HEK293T (cell line): ENCODE measurements around the gene NR3C2.

Experiments used
- CTCF ChIA-PET: fragments of 350-600 bp; formaldehyde crosslinking; extraction: SDS; loops from one replicate; lab custom pipeline; 2021; ENCODE audit warnings: antibody characterized with exemption, inconsistent platforms; lab: Yijun Ruan, JAX
- POLR2A ChIA-PET: fragments of 350-600 bp; formaldehyde crosslinking; extraction: SDS; loops from one replicate; lab custom pipeline; 2020; ENCODE audit warnings: antibody characterized with exemption, inconsistent platforms; lab: Yijun Ruan, JAX
- DNase-seq: peaks from one replicate; pipeline ENCODE4 v3.0.0; 2012; ENCODE audit warnings: mixed read lengths; ENCODE audit errors: extremely low spot score
- ARNT ChIP-seq: fragments of 450-650 bp; IDR thresholded peaks from 2 replicates; pipeline ENCODE4 v1.6.1; 2017; ENCODE audit warnings: mild to moderate bottlenecking
- BHLHE40 ChIP-seq: fragments of 450-650 bp; IDR thresholded peaks from 2 replicates; pipeline ENCODE4 v1.6.1; 2016; ENCODE audit warnings: mild to moderate bottlenecking, moderate library complexity, borderline replicate concordance
- CTBP1 ChIP-seq: fragments of 450-650 bp; IDR thresholded peaks from 2 replicates; pipeline ENCODE4 v1.6.1; 2016; ENCODE audit warnings: borderline replicate concordance
- ELF4 ChIP-seq: fragments of 450-650 bp; IDR thresholded peaks from 2 replicates; pipeline ENCODE4 v1.6.1; 2017; ENCODE audit warnings: antibody characterized with exemption
- FOXA1 ChIP-seq: fragments of 450-650 bp; IDR thresholded peaks from 2 replicates; pipeline ENCODE4 v1.6.1; 2016; ENCODE audit warnings: mild to moderate bottlenecking
- FOXK2 ChIP-seq: fragments of 450-650 bp; IDR thresholded peaks from 2 replicates; pipeline ENCODE4 v1.6.1; 2016; ENCODE audit warnings: mild to moderate bottlenecking
- FOXM1 ChIP-seq: fragments of 450-650 bp; IDR thresholded peaks from 2 replicates; pipeline ENCODE4 v1.6.1; 2017; ENCODE audit warnings: mild to moderate bottlenecking, borderline replicate concordance
- HDGF ChIP-seq: fragments of 450-650 bp; IDR thresholded peaks from 2 replicates; pipeline ENCODE4 v1.6.1; 2017; ENCODE audit warnings: antibody characterized with exemption, borderline replicate concordance
- L3MBTL2 ChIP-seq: fragments of 450-650 bp; conservative IDR thresholded peaks from 2 replicates; pipeline ENCODE4 v1.6.1; 2016; ENCODE audit warnings: mild to moderate bottlenecking
- LEF1 ChIP-seq: fragments of 450-650 bp; IDR thresholded peaks from 2 replicates; pipeline ENCODE4 v1.6.1; 2017; ENCODE audit warnings: mild to moderate bottlenecking, borderline replicate concordance
- NFRKB ChIP-seq: fragments of 450-650 bp; IDR thresholded peaks from 2 replicates; pipeline ENCODE4 v1.6.1; 2016; ENCODE audit warnings: mild to moderate bottlenecking, moderate library complexity
- SP1 ChIP-seq: fragments of 450-650 bp; IDR thresholded peaks from 2 replicates; pipeline ENCODE4 v1.6.1; 2017
- SUZ12 ChIP-seq: fragments of 450-650 bp; IDR thresholded peaks from 2 replicates; pipeline ENCODE4 v1.6.1; 2016; ENCODE audit warnings: mild to moderate bottlenecking
- TARDBP ChIP-seq: fragments of 450-650 bp; IDR thresholded peaks from 2 replicates; pipeline ENCODE4 v1.6.1; 2016
- ZNF384 ChIP-seq: fragments of 450-650 bp; IDR thresholded peaks from 2 replicates; pipeline ENCODE4 v1.6.1; 2016
- TF ChIP-seq, protein P1 (sequence below): fragments of 450-650 bp; IDR thresholded peaks from 2 replicates; pipeline ENCODE4 v1.6.1; 2016

Gene NR3C2

DNA sequence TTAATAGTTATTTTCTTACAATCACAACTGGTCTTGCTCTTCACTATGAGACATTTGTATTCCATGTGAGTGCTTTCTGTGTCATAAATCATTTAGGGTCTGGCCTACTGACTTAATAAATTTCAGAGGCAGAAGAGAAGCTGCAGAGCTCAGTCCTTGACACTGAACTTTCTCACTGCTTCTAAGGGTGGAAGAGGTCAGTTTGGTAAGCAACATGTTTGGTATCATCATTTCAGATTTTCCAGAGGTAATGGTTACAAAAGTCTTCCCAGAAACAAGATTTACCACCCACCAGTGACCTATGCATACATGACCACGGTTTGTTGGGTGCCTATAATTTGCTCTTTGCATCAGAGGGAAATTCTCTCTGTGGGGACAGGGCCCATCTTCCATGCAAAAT lies 148.6 kb downstream of the NR3C2 start:
- TF ChIP-seq FOXM1 = no peak
- no peak for TF ChIP-seq SUZ12
- TF ChIP-seq, protein P1, sequence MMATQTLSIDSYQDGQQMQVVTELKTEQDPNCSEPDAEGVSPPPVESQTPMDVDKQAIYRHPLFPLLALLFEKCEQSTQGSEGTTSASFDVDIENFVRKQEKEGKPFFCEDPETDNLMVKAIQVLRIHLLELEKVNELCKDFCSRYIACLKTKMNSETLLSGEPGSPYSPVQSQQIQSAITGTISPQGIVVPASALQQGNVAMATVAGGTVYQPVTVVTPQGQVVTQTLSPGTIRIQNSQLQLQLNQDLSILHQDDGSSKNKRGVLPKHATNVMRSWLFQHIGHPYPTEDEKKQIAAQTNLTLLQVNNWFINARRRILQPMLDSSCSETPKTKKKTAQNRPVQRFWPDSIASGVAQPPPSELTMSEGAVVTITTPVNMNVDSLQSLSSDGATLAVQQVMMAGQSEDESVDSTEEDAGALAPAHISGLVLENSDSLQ = peak; percentile 58
- TF ChIP-seq HDGF = no peak
- TF ChIP-seq FOXA1 = no peak
- no peak for TF ChIP-seq ZNF384
- POLR2A ChIA-PET = no interaction called here
- no peak for DNase-seq
- CTCF ChIA-PET = no interaction called here

DNA sequence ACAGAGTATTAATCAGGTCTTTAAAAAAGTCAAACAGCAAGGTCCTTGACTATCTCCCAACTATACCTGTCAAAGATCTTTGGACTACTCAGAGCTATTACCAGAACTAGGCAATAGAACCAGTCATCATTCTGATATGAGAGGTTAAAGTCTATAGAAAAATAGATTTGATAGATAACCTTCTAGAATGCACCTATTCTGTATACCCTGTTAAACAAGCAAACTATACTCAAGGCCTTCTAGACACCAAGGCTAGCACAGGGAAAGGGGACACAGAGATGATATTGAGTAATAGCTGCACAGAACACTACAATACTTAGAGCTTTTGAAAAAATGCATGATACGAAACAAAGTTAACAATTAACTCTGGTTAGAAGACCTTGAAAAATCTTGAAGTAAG lies 149.5 kb downstream of the NR3C2 start:
- TF ChIP-seq ZNF384 = no peak
- TF ChIP-seq SP1 = no peak
- no peak for TF ChIP-seq HDGF
- TF ChIP-seq SUZ12 = no peak
- no peak for TF ChIP-seq FOXM1
- no peak for TF ChIP-seq ARNT
- TF ChIP-seq FOXA1 = no peak
- TF ChIP-seq, protein P1 = no peak
- TF ChIP-seq ELF4 = no peak
- no peak for TF ChIP-seq TARDBP
- TF ChIP-seq BHLHE40 = no peak
- TF ChIP-seq CTBP1 = no peak
- TF ChIP-seq FOXK2 = no peak
- no peak for TF ChIP-seq LEF1
- no peak for DNase-seq
- POLR2A ChIA-PET = no interaction called here
- CTCF ChIA-PET = no interaction called here

DNA sequence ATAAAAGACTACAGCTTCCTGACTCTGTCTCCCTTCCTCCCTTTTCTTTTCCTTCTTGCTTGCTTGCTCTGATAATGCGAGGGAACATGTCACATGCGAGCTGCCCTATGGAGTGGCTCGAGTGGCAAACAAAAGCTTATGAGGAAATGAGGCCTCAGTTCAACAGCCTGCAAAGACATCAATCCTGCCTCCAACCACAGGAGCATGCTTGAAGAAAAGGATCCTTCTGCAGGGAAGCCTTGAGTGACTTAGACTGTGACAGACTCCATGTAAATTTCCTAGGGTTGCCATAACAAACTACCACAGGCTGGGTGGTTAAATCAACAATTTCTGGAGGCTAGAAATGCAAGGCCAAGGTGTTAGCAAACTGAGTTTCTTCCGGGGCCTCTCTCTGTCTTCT lies 152.5 kb downstream of the NR3C2 start:
- ChIA-PET POLR2A (no interaction called here), CTCF (no interaction called here)
- TF ChIP-seq, protein P1 = no peak
- TF ChIP-seq BHLHE40 (no peak), HDGF (no peak), ELF4 (no peak), ARNT (no peak), SP1 (no peak), SUZ12 (no peak), FOXK2 (no peak), FOXA1 (no peak), CTBP1 (no peak), LEF1 (no peak), ZNF384 (no peak), NFRKB (no peak), FOXM1 (no peak), TARDBP (no peak), L3MBTL2 (no peak)
- DNase-seq = no peak

DNA sequence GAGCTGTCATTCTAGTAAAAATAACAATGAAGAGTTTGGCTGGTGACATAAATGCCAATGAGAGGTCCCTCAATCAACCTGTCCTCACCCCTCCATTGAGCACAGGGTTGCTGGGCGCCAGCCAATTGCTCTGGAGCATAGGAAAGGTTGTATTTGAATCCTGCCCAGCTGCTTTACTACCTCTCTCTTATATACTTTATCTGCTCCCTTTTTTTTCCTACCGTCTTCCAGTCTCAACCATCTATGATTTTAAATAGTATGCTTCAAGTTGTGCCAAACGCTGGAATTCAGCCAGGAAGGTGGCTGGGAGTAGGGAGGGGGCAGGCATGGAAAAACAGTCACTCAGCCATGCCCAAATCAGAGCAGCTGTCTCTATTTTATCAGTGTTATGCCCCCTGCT lies 153.8 kb downstream of the NR3C2 start:
- ChIA-PET CTCF (no interaction called here), POLR2A (no interaction called here)
- TF ChIP-seq FOXA1 (no peak), BHLHE40 (no peak), SP1 (no peak), HDGF (no peak), L3MBTL2 (no peak), FOXM1 (no peak), TARDBP (no peak), LEF1 (no peak), FOXK2 (no peak), ZNF384 (no peak), SUZ12 (no peak)
- TF ChIP-seq, protein P1 = no peak
- DNase-seq = no peak

DNA sequence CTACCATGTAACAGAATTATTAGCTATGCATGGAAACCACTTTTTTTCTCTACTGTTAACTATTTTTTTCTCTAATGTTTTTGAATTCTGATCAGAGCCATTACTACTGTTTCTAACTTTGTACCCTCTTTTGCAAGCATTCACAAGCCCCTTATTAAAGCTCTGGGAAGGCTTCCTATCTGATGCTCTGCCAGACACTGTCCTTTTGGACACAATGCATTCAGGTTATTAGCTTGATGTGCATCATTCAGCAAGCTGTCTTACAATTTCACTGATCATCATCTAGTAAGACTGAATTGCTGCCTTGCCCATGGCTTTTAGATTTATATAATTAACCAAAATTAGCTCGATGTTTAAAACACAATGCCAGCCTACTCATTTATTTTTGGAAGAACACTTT lies 155.1 kb downstream of the NR3C2 start:
- POLR2A ChIA-PET = interaction anchor here (0.6 kb wide), 1 partner anchor 368 kb away, joined by 3 read pairs; no protein-coding TSS in a partner anchor
- no peak for DNase-seq
- CTCF ChIA-PET = no interaction called here
- TF ChIP-seq FOXK2 (no peak), L3MBTL2 (no peak), ZNF384 (no peak), SP1 (no peak), BHLHE40 (no peak), CTBP1 (no peak), SUZ12 (no peak), ELF4 (no peak), FOXM1 (no peak), LEF1 (no peak), ARNT (no peak), FOXA1 (no peak), TARDBP (no peak)
- TF ChIP-seq, protein P1 = no peak
